ENCODE results near the gene ADISSP. TPM values are rescaled to one million over a fixed set of nuclear protein-coding genes. Genes with fewer than 3 reads are reported as not detected.

Gene ADISSP
- total and polyA plus RNA-seq, 2 of the 8 experiments (the other 6 are each of a cell fraction or from before 2014, with no cell fraction given), result 111 to 141 TPM

- H2BK12ac ChIP-seq (ENCODE audit: low read depth, low read length), result no peak overlapping the region
- H4K91ac ChIP-seq (replicated peaks; ENCODE audit: insufficient read length, low read length), result no peak overlapping the region
- H3K4me2 ChIP-seq (ENCODE audit: insufficient read depth in 1 of 2, low read depth in 2 of 2, low read length in 2 of 2), result no peak overlapping the region
- no peak overlapping the region for H3K4me3 ChIP-seq (ENCODE audit: extremely low read depth in 1 of 4, insufficient read depth in 2 of 4, low read depth in 3 of 4, low read length in 4 of 4)
- no peaks in the 10 kb centered on the region for H3K79me2 ChIP-seq (ENCODE audit: control insufficient read depth in 1 of 2, insufficient read depth in 2 of 2, low read length in 2 of 2)
- no peak overlapping the region for H2BK120ac ChIP-seq (replicated peaks; ENCODE audit: low read depth, low read length)
- H3K27me3 ChIP-seq (replicated peaks in 1 of 4; ENCODE audit: control insufficient read depth in 3 of 4, extremely low read depth in 1 of 4, insufficient read depth in 3 of 4, low read length in 3 of 4), result peaks cover 0 to 5% (median 1%) of the 10 kb centered on the region in 4 experiments; a peak in 2 of 7 replicates
- TF ChIP-seq BRCA1 (IDR thresholded peaks at IDR 0.05; ENCODE audit: low read depth, low read length), result no peak
- TF ChIP-seq TEAD4 (IDR thresholded peaks at IDR 0.05; ENCODE audit: low read depth, low read length), result no peak
- no peak for TF ChIP-seq HDAC6 (IDR thresholded peaks at IDR 0.05; ENCODE audit: low read depth, low read length)
- no peak for TF ChIP-seq CBX5 (IDR thresholded peaks at IDR 0.05; ENCODE audit: low read depth, low read length)
- no peak for TF ChIP-seq RAD21 (IDR thresholded peaks at IDR 0.05 in 1 of 2, conservative IDR thresholded peaks at IDR 0.05 in 1 of 2; ENCODE audit: low read depth in 2 of 2, low read length in 2 of 2)
- no peak for TF ChIP-seq ASH2L (IDR thresholded peaks at IDR 0.05; ENCODE audit: low read length)
- no peak for TF ChIP-seq POLR2A (IDR thresholded peaks at IDR 0.05; ENCODE audit: control extremely low read depth in 1 of 2, low read depth in 2 of 2, low read length in 2 of 2)
- TF ChIP-seq SIX5 (IDR thresholded peaks at IDR 0.05; ENCODE audit: low read depth, low read length), result no peak
- TF ChIP-seq JUND (IDR thresholded peaks at IDR 0.05; ENCODE audit: low read length), result no peak
- TF ChIP-seq SUZ12 (IDR thresholded peaks at IDR 0.05; ENCODE audit: low read length), result no peak
- TF ChIP-seq GTF2F1 (IDR thresholded peaks at IDR 0.05; ENCODE audit: borderline replicate concordance, low read depth, low read length), result no peak
- no peak overlapping the region for H2BK5ac ChIP-seq (ENCODE audit: low read depth, low read length)
- no peak overlapping the region for H3K14ac ChIP-seq (ENCODE audit: insufficient read length)
- FAIRE-seq (no peak), DNase-seq (ENCODE audit: low read depth in 1 of 2, low spot score in 2 of 2) (no peak)
- no peak overlapping the region for H2BK20ac ChIP-seq (ENCODE audit: low read length)
- no peak overlapping the region for H2AFZ ChIP-seq (ENCODE audit: low read length)
- H3K18ac ChIP-seq (ENCODE audit: extremely low read depth, low read length), result no peak overlapping the region
- H3K79me1 ChIP-seq (ENCODE audit: low read depth, low read length), result no peaks in the 10 kb centered on the region
- no peaks in the 10 kb centered on the region for H3K23me2 ChIP-seq (ENCODE audit: low read depth, low read length)
- H4K20me1 ChIP-seq (replicated peaks in 1 of 2; ENCODE audit: control insufficient read depth in 1 of 2, insufficient read depth in 2 of 2, low read length in 2 of 2), result peaks cover 0 to under 1% of the 10 kb centered on the region in 2 experiments
- H3K23ac ChIP-seq (ENCODE audit: insufficient read length), result no peak overlapping the region
- CTCF ChIA-PET (ENCODE audit: partially characterized antibody), result interaction anchor here (0.8 to 2.8 kb wide), 4 partner anchors 12 to 44 kb away, joined by 3 to 10 read pairs (median 6); no protein-coding TSS in a partner anchor
- 82% methylated on average over 4 of the region's 4 CpGs; no CpG with 5 or more reads in 1 of the 2 experiments for whole genome bisulfite sequencing, 2 experiments (ENCODE audit: extremely low coverage in 1 of 2, insufficient coverage in 1 of 2, insufficient read length in 1 of 2, insufficient replicate concordance in 2 of 2, low coverage in 1 of 2, low lambda C conversion rate in 2 of 2, missing lambda C conversion rate in 1 of 2)
- H3K9me3 ChIP-seq (ENCODE audit: insufficient read depth in 2 of 2, low read depth in 1 of 2, low read length in 1 of 2), result no peaks in the 10 kb centered on the region
- H3K4me1 ChIP-seq (replicated peaks in 1 of 4; ENCODE audit: control insufficient read depth in 3 of 4, insufficient read depth in 4 of 4, low read length in 3 of 4), result no peaks in the 10 kb centered on the region
- no peak overlapping the region for H3K9ac ChIP-seq (replicated peaks in 1 of 4; ENCODE audit: extremely low read depth in 1 of 4, low read depth in 3 of 4, low read length in 3 of 4)
- H4K5ac ChIP-seq (ENCODE audit: insufficient read length, low read depth, low read length), result no peak overlapping the region
- no peaks in the 10 kb centered on the region for H3K36me3 ChIP-seq (ENCODE audit: control insufficient read depth in 2 of 4, insufficient read depth in 4 of 4, low read length in 3 of 4)
- H3K56ac ChIP-seq (replicated peaks; ENCODE audit: insufficient read length, low read depth, low read length), result no peak overlapping the region
- H2BK15ac ChIP-seq (ENCODE audit: low read length), result no peak overlapping the region
- POLR2A ChIA-PET (ENCODE audit: partially characterized antibody), result interaction anchor here (0.6 to 1.4 kb wide), 2 partner anchors 23 to 47 kb away, joined by 3 to 4 read pairs; no protein-coding TSS in a partner anchor
- H3K27ac ChIP-seq (ENCODE audit: low read depth, low read length), result no peak overlapping the region
- no peak overlapping the region for H2AK5ac ChIP-seq (ENCODE audit: low read depth, low read length)
- H4K8ac ChIP-seq (ENCODE audit: extremely low read depth, insufficient read depth, low read length), result no peak overlapping the region
- no peak overlapping the region for H3K4ac ChIP-seq (replicated peaks; ENCODE audit: insufficient read length, low read depth, low read length)
These were observed 43.2 kb downstream of the ADISSP start for GRCh38 chr20:3724356-3724755.
